Astrocyte (in vitro differentiated cells and primary cell): ENCODE results near the gene CCDC178.

Source experiments
- EZH2 ChIP-seq: IDR thresholded peaks from 2 replicates; pipeline ENCODE4 v1.6.1; 2012; ENCODE audit warnings: mild to moderate bottlenecking, low read length, inconsistent platforms; ENCODE audit not compliant: insufficient read depth
- TF ChIP-seq, protein P1 (sequence below): IDR thresholded peaks from 2 replicates; pipeline ENCODE4 v1.5.1; 2011; ENCODE audit warnings: low read depth, mild to moderate bottlenecking, inconsistent platforms, low read length, moderate library complexity; ENCODE audit not compliant: insufficient read depth

DNA sequence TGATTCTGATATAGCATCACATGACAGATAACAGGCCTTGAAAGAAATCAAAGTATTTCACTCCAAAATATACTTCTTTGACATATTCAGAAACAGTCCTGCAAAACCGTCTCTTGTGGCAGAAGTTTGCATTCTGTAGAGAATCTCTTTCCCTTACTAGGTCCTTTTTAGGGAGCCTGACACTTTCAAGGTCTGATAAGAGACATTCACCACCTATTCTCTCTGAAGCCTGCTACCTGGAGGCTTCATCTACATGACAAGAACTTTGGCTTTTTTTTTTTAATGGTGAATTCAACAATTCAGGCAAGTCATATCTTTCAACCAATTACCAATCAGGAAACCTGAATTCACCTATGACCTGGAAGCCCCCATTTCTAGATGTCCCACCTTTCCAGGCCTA, 83.8 kb downstream of the CCDC178 start:
- TF ChIP-seq EZH2 = no peak
- TF ChIP-seq, protein P1, sequence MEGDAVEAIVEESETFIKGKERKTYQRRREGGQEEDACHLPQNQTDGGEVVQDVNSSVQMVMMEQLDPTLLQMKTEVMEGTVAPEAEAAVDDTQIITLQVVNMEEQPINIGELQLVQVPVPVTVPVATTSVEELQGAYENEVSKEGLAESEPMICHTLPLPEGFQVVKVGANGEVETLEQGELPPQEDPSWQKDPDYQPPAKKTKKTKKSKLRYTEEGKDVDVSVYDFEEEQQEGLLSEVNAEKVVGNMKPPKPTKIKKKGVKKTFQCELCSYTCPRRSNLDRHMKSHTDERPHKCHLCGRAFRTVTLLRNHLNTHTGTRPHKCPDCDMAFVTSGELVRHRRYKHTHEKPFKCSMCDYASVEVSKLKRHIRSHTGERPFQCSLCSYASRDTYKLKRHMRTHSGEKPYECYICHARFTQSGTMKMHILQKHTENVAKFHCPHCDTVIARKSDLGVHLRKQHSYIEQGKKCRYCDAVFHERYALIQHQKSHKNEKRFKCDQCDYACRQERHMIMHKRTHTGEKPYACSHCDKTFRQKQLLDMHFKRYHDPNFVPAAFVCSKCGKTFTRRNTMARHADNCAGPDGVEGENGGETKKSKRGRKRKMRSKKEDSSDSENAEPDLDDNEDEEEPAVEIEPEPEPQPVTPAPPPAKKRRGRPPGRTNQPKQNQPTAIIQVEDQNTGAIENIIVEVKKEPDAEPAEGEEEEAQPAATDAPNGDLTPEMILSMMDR = no peak
